GM18505 (cell line): ENCODE results near the gene ST6GALNAC3.

Experiments
- ATAC-seq: cut with Tn5 transposase; IDR thresholded peaks from one replicate; pipeline ENCODE4 v1.9.1; 2021; ENCODE audit not compliant: unreplicated experiment
- POLR2A ChIP-seq: IDR thresholded peaks from 4 replicates; pipeline ENCODE4 v1.6.1; 2011; ENCODE audit warnings: borderline replicate concordance; ENCODE audit not compliant: insufficient read depth, insufficient read length; ENCODE audit errors: extremely low read depth

The ST6GALNAC3 gene

DNA sequence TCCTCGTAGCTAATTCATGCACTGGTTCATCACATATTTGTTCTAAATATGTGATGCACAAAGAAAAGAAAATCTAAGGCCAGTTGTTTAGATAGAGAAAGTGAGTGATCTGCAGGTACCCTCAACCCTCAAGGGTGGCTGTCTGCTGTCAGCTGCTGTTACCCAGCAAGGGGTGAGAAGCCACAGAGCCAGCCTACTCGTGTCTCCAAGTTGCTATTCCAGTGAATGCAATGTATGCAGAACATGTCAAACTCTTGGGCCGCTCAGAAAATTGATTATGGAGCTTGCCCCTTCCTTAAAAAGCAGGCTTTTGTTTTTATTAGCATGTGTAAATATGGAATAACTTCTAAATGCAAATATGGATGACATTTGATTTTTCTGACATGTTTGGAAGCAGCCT is 456.4 kb downstream of the ST6GALNAC3 start:
- ATAC-seq = no peak
- TF ChIP-seq POLR2A = no peak

DNA sequence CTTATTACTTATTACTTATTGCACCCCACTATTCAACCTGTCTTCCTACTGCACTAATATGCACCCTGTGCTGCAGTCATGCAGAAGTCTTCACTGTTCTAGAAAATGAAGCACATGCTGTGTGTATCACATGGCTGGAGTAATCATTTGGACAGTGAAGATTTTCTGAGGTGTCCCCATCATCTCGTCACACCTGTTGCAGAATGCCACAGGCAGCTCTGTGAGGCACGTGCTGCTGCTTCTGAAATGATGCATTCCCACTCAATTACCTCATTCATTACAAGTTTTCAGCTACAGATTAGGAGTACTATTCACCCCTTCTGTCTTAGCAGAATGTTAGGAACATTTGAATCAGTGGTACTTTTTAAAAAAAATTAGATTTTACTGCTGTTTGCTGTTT is 467.1 kb downstream of the ST6GALNAC3 start:
- no peak for TF ChIP-seq POLR2A
- ATAC-seq = no peak

DNA sequence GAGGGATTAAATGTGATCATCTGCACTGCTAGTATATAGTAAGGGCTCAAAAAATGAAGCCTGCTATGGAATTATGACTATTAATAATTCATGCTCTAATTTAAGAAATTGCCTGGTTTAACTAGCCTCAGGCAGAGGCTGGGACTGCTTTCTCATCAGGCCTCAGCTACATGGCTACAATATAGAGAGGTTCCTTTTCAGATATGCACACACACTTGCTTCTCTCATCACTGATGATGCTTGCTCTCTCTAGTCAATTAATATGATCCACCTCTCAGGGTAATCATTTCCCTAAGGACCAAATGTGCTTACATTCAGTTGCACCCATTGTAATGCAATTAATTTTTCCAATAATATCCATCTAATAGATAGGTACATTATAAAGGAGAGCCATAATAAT is 467.8 kb downstream of the ST6GALNAC3 start:
- TF ChIP-seq POLR2A = no peak
- ATAC-seq = no peak

DNA sequence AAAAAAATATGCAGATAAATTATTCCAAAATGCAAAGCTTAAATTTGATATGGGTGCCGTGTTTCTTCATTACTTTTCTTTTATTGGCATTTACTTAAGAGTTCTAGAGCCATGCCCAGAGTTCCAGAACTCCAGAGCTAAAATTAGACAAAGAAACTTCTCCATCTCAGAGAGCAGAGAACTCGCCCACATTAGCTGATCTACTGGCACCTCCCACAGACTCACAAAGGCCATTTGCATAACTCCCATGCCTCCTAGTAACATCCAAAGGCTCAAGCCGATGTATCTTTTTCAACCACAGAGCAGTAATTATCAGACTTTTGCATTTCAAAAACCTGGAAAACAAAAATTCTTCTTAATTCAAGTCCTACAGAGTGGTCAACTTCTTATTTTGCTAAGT is 468.9 kb downstream of the ST6GALNAC3 start:
- no peak for TF ChIP-seq POLR2A
- ATAC-seq = no peak

DNA sequence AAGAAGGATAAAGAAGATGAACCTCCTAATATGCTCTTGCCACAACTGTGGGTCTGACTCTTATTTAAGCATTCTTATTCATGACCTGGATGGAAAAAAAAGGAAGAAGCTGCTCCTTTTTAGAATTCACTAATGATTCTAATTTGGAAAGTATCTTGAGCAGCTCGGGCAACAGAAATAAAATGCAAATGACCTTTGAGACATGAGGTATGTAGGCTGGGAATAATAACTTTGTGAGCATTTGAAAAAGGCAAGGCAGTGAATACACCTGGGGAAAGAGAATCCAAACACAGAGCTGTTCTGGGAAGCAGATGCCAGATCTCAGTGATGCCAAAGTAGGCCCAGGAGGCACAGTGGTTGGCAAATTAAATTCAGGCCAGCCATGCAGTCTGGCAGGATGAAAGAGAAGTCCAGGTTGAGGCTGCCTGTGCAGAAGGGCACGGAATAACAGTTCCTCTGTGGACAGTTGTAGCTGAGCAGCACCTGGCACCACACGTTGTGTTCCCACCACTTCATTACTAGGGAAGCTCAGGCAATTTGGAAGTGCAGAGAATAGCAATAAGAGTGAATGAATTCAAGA is 471.9 kb downstream of the ST6GALNAC3 start:
- no peak for ATAC-seq
- no peak for TF ChIP-seq POLR2A

DNA sequence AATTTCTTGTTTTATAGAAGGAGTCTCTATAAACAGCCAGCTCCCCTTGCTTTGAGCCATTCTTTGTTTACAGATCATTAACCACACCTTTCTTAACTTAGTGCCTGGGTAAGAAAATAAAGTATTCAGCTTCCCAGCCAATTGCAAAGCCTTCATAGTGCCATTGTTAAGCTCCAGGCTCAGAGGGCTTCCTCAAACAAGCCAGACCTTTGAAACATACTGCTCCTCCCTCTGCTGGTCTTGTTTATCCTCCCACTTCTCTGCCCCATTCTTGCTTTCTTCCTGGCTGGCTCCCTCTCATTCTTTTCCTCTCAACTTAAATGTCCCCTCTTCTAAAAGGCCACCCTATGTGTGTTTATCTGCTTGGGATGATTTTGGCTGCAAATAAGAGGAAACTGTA is 473.4 kb downstream of the ST6GALNAC3 start:
- no peak for ATAC-seq
- TF ChIP-seq POLR2A = no peak

DNA sequence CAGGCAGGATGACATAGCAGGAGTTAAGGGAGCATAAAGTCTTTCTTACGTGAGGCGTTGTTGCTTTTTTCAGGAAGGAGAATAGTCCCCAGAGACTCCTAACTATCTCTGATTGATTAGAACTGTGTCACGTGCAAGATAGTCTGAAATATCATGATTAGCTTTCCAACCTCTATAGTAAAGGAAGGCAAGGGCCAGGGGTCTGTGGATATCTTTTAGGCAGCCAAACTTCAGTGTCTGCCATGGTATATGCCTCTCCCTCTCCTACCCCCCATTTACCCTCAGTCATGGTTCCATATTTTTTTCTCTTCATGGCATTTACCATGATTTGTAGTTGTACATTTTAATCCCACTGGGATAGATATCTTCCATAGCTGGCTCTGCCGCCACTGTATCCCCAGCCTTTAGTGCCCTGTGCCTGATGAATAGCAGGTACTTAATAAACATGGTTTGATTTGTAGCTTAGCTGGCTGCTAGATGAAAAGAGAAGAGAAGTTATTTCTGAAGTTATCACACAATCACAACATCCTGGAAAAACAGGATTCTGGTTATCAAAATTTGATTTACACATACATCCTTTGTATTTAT is 474.1 kb downstream of the ST6GALNAC3 start:
- no peak for TF ChIP-seq POLR2A
- no peak for ATAC-seq

DNA sequence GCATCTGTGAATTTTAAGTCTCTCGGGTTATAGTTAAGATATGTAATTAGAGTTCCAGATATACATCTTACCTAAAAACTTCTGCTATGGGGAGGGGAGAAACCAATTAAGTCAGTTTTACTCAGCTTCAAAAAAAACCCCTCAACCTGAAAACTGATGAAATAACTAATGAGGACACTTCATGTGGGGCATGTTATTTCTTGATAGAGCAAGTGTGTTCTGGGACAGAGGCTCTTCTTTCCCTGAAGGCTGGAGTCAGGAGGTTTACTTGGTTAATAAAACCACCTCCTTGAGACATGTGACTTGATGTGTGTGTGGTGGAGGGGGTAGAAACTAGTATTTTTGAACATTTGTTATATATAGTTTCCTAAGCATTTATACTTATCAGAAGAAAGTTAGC is 479.7 kb downstream of the ST6GALNAC3 start:
- no peak for TF ChIP-seq POLR2A
- no peak for ATAC-seq

DNA sequence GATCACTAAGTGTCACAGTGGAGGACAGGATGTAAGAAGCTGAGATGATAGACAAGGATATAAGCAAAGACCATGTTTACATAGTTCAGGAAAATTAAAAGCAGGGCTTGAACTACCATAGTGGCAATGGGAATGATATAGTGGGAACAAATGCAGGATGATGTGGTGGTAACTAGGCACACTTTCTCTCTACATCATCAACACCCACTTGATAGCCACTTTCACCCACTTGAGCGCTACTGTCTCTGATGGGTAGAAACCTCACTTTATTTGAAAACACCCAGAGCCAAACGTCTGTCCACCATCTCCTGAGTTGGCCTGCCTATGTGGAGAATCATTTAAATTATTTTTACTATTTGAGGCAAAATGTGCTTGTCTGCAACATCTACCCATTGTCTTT is 487.7 kb downstream of the ST6GALNAC3 start:
- no peak for TF ChIP-seq POLR2A
- ATAC-seq = no peak

DNA sequence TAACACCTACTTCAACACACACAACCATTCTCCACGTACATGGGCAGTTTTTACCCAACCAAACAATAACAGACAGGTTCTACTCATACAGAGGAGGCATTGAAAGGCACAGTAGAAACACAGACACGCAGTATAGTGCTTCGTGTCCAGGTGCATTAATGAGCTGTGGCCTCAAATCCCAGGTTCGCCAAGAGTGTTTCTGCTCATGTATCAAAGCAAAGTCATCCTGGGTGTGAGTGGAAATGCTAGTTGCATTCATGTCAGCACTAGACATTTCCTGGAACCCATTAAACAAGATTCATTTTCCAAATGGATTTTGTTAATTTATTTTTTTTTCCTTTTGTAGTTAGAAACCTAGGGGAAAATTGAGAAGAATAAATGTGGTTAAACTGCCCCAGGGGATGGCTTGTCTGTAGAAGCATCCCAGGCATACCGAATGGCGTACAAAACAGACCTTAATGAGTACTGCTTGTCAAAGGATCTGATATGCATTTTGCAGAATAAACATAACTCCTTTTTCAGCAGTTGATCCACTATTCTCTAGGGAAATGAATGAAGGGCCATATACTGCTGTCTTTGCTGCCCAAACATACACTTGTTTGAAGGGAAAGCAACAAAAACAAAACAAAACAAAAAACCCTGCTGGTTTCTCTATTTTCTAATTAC is 494.2 kb downstream of the ST6GALNAC3 start:
- no peak for TF ChIP-seq POLR2A
- no peak for ATAC-seq

DNA sequence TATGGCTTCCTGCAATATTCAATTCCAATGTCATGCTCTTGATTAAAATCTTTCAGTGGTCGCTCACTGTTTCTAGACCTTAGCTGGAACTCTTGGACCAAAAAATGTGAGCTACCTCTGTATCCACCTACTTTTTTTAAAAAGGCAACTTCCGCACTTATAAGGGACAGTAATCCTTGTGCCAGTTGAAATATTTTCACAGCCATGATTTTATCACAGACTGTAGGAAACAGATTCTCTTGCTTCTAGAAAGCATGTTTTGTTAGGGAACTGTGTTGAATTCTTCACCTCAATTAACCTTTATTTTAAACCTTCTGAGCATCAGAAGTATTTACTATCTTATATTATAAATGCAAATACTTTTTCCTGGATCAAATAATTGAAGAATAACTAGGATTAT is 496.7 kb downstream of the ST6GALNAC3 start:
- ATAC-seq = no peak
- TF ChIP-seq POLR2A = no peak

DNA sequence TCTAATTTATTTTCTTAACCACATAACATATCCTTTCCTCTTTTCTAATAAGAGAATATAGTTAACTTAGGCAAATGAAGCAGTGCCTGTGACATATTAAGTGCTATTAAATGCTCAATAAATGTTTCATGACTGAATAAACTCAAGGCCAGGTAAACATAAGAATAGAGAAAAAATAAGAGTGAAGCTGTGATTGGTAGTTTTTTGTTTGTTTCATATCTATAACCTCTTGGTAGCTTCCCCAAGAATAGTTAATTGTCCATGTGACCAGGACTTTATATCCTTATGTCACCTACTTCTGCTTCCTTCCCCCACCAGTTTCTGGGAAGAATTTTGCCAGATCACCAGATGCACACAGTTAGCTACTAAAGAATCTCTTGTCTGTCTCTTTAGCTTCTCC is 497.7 kb downstream of the ST6GALNAC3 start:
- ATAC-seq = no peak
- TF ChIP-seq POLR2A = no peak

DNA sequence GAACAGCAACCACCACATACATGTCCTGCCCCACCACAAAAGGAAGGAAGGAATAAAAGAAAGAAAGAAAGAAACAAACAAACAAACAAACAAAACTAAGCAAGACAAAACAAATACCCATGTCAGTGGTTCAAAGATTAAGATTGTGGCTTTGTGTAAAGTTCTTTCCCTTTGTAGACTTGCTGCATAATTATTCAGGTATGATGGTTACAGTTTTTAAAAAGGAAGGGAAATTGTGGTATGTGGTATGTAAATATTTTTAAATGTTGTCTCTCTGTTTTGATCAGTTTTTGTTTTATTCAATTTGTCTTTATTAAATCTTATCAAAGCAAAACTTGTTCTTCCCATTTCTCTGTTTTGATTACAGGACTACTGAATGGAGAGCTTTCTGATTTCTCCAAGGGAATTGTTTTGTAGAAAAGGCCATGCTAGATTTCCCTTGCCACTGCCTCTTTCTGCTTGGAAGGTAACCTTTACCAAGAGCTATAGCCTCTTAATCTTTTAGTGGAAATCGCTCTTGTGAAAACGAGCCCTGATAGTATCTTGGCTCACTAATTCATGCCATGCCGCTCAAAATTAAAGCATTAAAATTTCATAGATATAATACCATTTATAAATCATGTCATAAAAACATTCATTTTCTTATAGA is 502.5 kb downstream of the ST6GALNAC3 start:
- TF ChIP-seq POLR2A = no peak
- no peak for ATAC-seq
